ENCODE data around the gene CDH13. TPM values are rescaled to one million over a fixed set of nuclear protein-coding genes. Genes with fewer than 3 reads are reported as not detected.

The CDH13 gene
- total RNA-seq, 1 donor from 2014 or later = not detected

DNA sequence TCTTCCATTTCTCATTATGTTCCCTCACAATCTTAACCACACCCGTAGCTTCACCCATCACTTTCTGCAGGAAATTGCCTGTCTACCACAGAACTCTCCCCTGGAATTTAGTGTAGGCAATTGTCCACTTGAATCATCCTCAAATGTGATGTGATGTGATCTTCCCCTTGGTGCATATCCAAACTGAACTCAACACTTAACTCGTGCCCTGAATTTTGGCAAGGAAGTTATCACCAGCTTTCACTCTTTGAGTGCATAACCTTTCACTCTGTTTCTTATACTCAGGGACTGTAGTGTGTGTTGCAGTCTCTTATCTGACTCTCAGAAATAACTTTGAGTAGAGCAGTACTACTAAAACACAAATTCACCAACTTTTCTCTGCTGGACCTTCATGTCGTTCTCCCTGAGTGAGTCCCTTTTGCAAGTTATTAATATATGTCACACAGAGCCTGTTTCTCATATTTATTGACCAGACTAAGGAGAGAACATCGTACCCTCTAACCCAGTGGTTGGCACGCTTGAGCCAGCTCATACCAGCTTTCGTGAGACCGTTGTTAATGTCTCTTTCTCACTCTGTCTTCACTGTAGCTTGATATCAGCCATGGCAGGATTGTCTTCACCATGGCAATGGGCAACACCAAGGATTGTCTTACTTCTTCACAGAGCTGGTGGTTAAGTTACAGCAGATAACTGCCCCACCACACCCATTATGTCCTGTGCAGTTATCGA lies 622.1 kb downstream of the CDH13 start:
- no peaks in the 10 kb centered on the region for H3K4me1 Mint-ChIP-seq
- TF ChIP-seq, protein P1, sequence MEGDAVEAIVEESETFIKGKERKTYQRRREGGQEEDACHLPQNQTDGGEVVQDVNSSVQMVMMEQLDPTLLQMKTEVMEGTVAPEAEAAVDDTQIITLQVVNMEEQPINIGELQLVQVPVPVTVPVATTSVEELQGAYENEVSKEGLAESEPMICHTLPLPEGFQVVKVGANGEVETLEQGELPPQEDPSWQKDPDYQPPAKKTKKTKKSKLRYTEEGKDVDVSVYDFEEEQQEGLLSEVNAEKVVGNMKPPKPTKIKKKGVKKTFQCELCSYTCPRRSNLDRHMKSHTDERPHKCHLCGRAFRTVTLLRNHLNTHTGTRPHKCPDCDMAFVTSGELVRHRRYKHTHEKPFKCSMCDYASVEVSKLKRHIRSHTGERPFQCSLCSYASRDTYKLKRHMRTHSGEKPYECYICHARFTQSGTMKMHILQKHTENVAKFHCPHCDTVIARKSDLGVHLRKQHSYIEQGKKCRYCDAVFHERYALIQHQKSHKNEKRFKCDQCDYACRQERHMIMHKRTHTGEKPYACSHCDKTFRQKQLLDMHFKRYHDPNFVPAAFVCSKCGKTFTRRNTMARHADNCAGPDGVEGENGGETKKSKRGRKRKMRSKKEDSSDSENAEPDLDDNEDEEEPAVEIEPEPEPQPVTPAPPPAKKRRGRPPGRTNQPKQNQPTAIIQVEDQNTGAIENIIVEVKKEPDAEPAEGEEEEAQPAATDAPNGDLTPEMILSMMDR (IDR thresholded peaks at IDR 0.05) = no peak
- DNase-seq (no peak), ATAC-seq (ENCODE audit: low read depth) (no peak)
- intact Hi-C loops (cut with micrococcal nuclease) = no loop called here
- no peak overlapping the region for H3K4me3 Mint-ChIP-seq
- H3K27ac Mint-ChIP-seq = no peak overlapping the region
- no peaks in the 10 kb centered on the region for H3K9me3 Mint-ChIP-seq
- CTCF ChIA-PET = no interaction called here
- H3K36me3 Mint-ChIP-seq (ENCODE audit: low read depth) = no peaks in the 10 kb centered on the region
- H3K27me3 Mint-ChIP-seq = no peaks in the 10 kb centered on the region
- POLR2A ChIA-PET = no interaction called here

DNA sequence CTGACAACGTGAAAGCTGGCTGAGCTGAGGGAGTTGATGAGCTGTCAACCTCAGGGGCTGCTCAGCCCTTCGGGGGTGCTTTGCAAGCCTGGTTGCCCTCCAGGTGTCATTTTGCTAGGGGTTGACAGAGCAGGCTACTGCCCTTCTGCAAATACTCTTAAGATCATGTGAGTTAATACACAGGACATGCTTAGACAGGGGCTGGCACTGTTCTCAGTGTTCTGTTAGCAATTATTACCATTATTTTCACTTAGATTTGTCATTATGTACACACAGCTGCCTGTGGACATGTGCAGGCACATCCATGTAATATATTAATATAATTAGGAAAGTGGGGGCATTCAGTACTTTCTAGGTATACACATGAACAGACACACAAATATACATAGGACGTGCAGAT lies 626.8 kb downstream of the CDH13 start:
- H3K27ac Mint-ChIP-seq = no peak overlapping the region
- DNase-seq (no peak), ATAC-seq (ENCODE audit: low read depth) (no peak)
- ChIA-PET CTCF (no interaction called here), POLR2A (no interaction called here)
- TF ChIP-seq, protein P1 (IDR thresholded peaks at IDR 0.05) = no peak
- H3K4me1 Mint-ChIP-seq = no peaks in the 10 kb centered on the region
- H3K27me3 Mint-ChIP-seq = no peaks in the 10 kb centered on the region
- H3K36me3 Mint-ChIP-seq (ENCODE audit: low read depth) = no peaks in the 10 kb centered on the region
- intact Hi-C loops (cut with micrococcal nuclease) = no loop called here
- H3K9me3 Mint-ChIP-seq = no peaks in the 10 kb centered on the region
- no peak overlapping the region for H3K4me3 Mint-ChIP-seq

DNA sequence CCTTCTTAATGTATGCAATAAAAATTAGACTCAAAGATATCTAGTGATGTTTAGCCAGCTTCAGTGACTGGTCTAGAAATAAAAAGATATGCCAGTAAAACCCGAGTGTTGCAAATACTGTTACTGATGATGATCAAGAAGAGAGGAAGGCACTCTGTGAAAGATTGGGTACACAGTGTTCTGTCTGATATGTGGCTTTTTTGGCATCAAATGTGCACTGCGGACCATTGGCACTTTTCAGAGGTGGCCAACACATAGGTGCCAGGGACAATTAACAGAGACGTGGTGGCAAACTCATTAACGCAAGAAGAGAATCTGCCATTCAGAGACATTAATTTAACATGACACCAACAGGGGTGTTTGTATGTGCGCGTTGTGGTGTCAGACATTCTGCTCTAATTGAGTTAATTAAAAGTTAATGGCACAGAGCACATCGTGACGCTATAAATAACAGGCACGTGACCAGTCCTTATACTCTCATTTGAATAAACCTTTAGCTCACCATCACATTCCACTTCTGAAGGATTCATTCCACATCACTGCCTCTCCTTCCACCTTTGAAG lies 631.7 kb downstream of the CDH13 start:
- no peaks in the 10 kb centered on the region for H3K36me3 Mint-ChIP-seq (ENCODE audit: low read depth)
- no peaks in the 10 kb centered on the region for H3K9me3 Mint-ChIP-seq
- no peak overlapping the region for H3K27ac Mint-ChIP-seq
- TF ChIP-seq, protein P1 (IDR thresholded peaks at IDR 0.05) = no peak
- ChIA-PET POLR2A (no interaction called here), CTCF (no interaction called here)
- H3K4me1 Mint-ChIP-seq = no peaks in the 10 kb centered on the region
- no peaks in the 10 kb centered on the region for H3K27me3 Mint-ChIP-seq
- intact Hi-C loops (cut with micrococcal nuclease) = no loop called here
- ATAC-seq (ENCODE audit: low read depth) (no peak), DNase-seq (no peak)
- H3K4me3 Mint-ChIP-seq = no peak overlapping the region

DNA sequence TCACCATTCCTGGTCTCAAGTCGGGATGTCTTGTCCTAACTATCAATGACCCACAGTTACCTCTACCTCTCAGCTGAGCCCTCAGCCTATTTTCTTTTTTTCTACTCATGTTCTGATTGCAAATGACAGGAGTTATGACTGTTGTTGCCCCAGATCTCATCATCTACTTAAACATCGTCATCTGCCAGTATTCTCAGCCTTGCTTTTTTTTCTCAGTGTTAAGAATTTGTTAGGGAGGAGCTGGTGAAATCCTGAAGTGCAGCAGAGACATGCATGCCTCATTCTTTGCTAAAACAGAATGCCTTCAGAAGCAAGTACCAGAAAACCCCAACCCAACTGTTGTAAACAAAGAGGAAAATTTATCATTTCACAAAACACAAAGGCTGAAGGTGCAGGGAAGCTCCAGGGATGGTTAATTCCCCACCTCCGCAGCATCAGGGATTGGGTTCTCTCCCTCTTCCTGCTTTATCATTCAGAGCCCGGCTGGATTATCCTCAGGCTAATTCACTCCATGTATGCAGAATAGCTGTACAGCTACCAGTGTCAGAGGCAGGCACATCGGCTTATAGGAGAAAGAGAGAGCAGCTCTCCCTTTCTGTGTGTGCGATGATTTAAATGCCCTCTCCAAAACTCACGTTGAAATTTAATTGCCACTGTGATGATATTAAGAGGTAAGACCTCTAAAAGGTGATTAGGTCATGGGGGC lies 640.2 kb downstream of the CDH13 start:
- ChIA-PET POLR2A (no interaction called here), CTCF (no interaction called here)
- intact Hi-C loops (cut with micrococcal nuclease) = no loop called here
- DNase-seq = no peak
- no peaks in the 10 kb centered on the region for H3K36me3 Mint-ChIP-seq (ENCODE audit: low read depth)
- no peak for ATAC-seq (ENCODE audit: low read depth)
- no peaks in the 10 kb centered on the region for H3K4me1 Mint-ChIP-seq
- H3K27me3 Mint-ChIP-seq = peaks cover 4% of the 10 kb centered on the region
- TF ChIP-seq, protein P1 (IDR thresholded peaks at IDR 0.05) = no peak
- no peak overlapping the region for H3K27ac Mint-ChIP-seq
- no peaks in the 10 kb centered on the region for H3K9me3 Mint-ChIP-seq
- no peak overlapping the region for H3K4me3 Mint-ChIP-seq

DNA sequence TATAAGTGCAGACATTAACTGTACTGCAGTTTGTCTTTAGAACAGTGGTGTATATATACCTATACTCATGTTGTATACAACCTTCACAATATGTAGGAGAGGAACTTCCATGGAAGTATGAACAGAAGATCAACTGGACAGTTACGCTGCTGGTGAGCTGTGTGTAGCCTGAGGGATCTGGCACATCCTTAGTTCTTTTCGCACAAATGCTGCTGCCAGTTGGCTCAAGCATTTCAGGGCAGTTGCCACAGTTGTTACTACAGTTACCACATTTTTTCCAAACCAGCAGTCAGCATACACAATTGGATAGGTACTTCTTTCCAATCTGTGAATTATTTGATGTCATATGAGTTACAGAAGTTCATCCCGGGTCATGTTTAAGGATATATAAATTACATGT lies 641.4 kb downstream of the CDH13 start:
- DNase-seq (no peak), ATAC-seq (ENCODE audit: low read depth) (no peak)
- ChIA-PET CTCF (no interaction called here), POLR2A (no interaction called here)
- intact Hi-C loops (cut with micrococcal nuclease) = no loop called here
- Mint-ChIP-seq H3K36me3 (ENCODE audit: low read depth) (no peaks in the 10 kb centered on the region), H3K27ac (no peak overlapping the region), H3K9me3 (no peaks in the 10 kb centered on the region), H3K4me1 (no peaks in the 10 kb centered on the region), H3K27me3 (peaks cover 4% of the 10 kb centered on the region), H3K4me3 (no peak overlapping the region)
- TF ChIP-seq, protein P1 (IDR thresholded peaks at IDR 0.05) = no peak

Measured in activated B cell treated with CpG ODN at 0.5 μM for 24 hours (primary cell).